NCI-H2107 treated with DMSO at 0.1 percent for 48 hours (cell line): ENCODE results near the gene OGFR.

Experiments used
- DNase-seq: peaks from one replicate; lab custom pipeline; 2025; ENCODE audit not compliant: unreplicated experiment; lab: John Stamatoyannopoulos, UW

OGFR gene

DNA sequence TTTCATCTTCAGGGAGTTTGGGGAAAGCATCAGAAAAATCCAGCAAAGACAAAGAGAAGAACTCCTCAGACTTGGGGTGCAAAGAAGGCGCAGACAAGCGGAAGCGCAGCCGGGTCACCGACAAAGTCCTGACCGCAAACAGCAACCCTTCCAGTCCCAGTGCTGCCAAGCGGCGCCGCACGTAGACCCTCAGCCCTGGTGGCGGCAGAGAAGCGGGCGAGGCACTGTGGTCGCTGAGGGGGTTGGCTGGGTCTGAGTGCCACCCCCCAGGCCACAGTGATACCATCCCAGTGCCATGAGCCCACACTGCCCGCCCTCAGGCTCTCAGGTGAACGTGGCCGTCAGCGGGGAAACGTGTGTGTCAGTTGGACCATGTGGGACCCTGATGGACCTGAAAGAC, 5.2 kb upstream of the OGFR start:
- DNase-seq, result no peak

DNA sequence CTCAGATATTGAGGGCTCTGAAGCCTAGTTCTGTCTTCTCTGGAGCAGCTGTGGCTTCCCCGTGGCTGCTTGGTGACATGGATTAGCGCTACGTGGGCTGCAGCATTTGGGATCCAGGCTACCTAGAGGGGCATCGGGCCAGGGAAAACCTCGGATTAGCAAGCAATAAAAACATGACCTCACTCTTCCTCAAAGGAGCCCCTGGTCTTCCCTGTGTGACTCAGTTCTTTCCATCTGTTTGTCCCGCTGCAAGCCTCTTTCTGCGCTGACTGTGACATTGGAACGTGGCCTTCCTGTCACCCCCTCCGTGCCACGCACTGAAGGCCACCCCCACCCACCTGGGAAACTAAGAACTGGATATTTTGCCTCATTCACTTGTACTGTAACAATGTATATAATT, 4.8 kb upstream of the OGFR start:
- DNase-seq, result no peak

DNA sequence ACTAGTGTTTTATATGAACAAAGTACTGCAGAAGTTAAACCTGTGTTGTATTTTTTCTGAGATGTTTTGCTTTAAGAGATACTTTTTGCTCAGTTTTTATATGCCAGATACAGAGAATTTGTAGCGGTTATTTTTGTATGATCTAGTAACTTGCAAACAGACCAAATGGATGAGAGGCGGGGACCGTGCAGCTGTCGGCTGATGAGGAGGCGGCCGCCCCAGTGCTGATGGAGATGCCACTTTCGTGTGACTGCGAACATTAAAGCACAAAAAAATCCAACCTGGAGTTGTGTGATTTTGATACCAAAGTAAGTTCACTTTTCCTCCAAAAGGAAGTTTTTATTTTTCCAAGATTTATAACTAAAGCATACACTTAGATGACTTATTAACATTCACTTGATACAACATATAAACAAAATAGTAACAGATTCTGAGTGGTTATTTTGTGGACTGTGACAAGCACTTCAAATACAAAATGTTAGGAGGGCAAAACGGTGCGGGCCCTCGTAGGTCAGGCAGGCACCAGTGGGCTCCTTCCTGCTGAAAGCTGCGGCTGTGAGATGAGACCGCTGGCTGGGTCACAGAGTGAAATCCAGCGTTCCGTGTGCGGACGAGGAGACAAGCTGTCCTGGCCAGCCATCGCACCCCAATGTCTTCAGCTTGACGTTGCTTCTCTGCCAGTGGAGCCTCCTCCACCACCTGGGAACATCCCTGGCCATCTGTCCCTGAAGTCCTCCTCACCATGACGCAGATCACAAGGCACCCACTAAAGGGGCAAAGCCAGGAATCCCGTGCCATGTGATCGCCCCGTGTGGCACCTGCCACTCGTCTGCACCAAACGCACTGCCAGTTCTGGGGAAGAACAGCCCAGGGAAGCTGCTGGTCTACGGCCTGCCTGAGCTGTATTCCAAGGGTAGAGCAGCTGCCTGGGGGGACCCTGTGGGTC, 4.0 kb upstream of the OGFR start:
- no peak for DNase-seq

DNA sequence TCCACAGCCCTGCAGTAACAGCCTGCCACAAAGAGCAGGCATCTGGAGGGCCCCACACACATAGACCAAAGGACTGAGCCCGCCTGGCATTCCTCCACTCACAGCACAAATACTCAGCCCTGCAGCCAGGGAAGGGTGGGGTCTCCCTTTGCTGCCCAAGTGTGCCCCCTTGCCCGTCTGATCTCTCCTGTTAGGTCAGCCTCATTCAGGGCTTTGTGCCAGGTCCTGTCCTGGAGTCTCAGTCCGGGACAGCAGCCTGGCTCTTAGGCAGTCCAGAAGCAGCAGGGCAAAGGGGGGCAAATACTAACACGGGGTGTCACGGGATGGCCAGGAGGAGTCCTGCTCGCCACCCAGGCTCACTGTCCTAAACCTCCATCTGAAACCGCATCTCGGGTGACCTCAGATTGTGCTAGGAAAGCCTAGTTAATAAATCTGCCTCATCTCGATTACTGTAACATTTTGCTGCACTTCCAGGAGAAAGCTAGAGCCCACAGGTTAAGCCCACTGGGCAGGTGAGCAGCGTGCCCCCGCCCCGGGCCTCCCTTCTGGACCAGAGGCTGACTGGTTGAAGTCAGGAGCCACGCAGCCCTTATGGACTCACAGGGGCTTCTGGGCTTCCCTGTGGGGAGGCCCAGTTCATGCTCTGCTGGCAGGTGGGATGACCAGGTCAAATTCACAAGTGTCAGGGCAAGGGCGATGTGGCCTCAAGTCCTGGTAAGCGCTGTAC, 3.2 kb upstream of the OGFR start:
- DNase-seq, result no peak

DNA sequence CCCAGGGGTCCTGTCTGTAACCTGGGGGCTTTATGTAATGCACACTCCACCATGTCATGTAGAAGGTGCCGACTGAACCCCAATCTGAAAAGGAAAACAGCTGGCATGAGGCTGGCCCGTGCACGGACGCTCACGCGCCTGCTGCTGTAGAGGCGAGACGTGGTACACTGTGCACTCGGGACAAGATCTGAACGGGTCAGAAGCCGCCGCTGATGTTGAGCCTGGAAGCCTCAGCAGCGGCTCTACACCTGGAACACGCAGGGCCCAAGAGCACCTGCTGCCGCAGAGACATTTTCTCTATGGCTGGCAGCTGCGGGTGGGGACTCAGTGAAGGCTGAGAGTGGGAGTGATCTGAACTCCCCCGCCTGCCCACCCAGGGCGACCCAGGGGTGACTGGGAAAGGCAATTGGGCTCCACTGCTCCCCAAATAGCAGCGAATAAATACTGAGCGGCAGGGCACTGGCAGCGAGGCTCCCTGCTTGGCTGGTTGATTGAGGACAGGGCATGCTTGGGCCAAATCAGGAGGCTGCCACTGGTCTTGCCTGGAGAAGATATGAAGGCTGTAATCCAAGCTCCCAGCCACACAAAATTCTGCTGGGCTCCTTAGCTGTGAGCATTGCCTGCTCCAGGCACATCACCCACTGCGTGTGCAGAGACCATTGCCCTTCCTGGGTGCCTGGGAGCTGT, 2.5 kb upstream of the OGFR start:
- no peak for DNase-seq

GRCh38 chr20:62804021-62804626, 511 bp upstream of the OGFR start:
- DNase-seq, result no peak

GRCh38 chr20:62805155-62805710, 598 bp downstream of the OGFR start:
- no peak for DNase-seq

- no peak for DNase-seq
These were observed 1.2 kb downstream of the OGFR start for GRCh38 chr20:62805711-62806382.

DNA sequence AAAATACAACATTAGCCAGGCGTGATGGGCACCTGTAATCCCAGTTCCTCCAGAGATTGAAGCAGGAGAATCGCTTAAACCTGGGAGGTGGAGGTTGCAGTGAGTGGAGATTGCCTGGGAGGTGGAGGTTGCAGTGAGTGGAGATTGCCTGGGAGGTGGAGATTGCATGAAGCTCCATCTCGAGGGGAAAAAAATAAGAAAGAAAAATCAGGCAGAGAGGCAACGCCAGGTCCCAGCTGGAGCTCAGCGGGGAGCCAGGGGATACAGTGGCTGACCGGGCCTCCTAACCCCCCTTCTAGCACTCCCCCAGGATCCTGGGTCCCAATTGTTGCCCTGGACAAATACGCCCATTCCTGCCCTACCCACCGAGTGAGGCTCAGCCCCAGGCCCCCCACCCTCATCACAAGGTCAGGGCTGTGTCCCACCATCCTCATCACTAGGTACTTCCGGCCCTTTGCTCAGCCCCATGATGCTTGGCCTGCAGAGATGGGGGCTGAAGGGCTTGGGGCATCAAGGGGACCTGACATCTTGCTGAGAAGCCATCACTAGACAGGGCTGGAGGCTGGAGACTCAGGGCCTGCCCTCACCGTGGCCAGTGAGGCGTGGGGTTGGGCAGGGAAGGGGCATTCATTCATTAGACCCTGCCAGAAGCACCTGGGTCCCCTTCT, 1.9 kb downstream of the OGFR start:
- DNase-seq, result no peak

GRCh38 chr20:62807444-62808210, 3.0 kb downstream of the OGFR start:
- no peak for DNase-seq

DNA sequence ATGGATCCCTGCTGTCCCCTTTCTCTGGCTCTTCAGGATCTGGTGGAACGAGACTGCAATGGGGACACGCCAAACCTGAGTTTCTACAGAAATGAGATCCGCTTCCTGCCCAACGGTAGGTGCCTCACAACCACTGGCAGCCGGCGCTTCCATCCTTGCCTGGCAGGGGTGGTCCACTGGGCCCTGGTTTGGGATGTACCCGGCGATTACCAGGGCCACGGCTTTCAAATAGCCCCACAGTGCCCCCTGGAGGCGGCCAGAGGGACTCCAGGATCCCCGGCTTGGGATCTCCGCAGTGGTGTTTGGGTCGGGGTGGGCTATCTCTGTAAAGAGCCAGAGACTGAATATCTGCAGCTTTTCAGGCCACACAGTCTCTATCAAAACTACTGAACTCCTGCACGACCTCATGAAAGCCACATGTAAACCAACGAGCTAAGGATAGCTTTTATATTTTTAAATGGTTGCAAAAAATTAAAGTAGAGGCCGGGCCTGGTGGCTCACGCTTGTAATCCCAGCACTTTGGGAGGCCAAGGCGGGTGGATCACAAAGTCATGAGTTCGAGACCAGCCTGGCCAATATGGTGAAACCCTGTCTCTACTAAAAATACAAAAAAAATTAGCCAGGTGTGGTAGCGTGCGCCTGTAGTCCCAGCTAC, 3.7 kb downstream of the OGFR start:
- no peak for DNase-seq

DNA sequence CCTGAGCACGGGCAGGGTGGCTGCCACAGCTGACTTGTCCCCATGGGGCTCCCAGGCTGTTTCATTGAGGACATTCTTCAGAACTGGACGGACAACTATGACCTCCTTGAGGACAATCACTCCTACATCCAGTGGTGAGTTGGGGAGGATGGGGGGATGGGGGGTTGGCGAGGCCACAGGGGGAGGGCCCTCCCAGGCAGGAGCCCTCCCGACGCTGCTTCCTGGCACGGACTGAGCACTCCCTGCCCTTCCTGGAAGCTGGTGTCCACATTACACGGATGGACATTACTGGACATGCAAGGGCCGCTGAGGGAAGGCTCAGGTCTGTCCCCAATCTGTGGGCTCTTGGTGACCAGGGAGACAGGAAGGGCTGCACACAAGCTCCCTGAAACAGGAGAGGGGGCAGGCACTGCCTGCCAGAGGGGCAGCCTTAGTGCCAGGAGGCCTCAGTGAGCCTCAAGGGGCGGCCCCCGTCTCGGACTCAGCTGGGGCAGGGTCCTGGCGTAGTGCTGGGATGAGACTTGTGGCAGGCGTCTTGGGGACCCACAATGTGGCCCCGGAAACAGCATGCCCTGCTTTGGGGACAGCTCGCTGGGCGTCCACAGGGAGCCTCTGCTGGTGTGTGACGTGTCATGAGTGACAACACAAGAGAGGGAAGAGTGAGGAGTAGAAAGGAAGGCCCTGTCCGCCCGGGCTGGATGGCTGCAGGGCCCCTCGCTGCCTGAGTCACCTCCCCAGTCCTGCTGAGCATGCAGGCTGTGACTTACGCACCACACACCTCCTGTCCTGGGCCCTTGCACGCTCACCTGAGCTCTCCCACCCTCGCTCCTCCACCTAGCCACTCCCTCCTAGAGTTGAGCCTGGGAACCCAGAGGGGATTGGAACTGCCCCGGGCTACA, 5.1 kb downstream of the OGFR start:
- no peak for DNase-seq

DNA sequence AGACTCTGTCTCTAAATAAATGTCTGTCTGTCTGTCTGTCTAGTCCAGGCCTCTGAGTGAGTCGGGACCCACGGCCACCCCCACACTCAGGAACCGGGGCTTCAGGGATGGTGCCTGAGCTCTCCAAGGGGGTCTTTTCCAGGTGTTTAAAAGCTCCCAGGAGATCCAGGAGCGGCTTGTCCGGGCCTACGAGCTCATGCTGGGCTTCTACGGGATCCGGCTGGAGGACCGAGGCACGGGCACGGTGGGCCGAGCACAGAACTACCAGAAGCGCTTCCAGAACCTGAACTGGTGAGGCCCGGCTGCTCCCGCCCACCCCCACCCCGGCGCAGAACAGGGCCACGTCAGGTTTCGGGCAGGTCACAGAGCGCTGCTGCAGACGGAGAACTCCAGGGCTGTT, 6.7 kb downstream of the OGFR start:
- DNase-seq, result no peak

DNA sequence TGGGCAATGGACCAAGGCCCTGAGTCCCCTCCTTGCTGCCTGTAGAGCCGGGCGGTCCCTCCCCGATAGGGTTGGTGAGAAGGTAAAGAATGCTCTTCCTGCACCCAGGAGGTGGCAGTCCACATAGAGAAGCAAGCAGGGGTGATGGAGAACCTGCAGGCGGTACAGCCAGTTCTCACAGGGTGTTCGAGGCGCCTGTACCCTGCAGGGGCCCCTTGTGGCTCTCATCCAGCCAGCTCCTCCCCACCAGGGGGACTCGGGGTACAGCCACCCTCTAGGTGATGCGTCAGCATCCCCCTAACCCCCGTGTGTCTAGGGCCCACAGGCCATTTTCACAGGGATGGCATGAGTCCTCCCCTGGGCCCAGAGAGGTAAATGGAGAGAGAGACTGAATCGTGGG, 7.1 kb downstream of the OGFR start:
- DNase-seq, result no peak

DNA sequence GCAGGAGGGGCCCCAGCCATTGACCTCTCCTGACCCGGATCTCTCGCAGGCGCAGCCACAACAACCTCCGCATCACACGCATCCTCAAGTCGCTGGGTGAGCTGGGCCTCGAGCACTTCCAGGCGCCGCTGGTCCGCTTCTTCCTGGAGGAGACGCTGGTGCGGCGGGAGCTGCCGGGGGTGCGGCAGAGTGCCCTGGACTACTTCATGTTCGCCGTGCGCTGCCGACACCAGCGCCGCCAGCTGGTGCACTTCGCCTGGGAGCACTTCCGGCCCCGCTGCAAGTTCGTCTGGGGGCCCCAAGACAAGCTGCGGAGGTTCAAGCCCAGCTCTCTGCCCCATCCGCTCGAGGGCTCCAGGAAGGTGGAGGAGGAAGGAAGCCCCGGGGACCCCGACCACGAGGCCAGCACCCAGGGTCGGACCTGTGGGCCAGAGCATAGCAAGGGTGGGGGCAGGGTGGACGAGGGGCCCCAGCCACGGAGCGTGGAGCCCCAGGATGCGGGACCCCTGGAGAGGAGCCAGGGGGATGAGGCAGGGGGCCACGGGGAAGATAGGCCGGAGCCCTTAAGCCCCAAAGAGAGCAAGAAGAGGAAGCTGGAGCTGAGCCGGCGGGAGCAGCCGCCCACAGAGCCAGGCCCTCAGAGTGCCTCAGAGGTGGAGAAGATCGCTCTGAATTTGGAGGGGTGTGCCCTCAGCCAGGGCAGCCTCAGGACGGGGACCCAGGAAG, 7.7 kb downstream of the OGFR start:
- no peak for DNase-seq

- no peak for DNase-seq
These were observed 8.2 kb downstream of the OGFR start for GRCh38 chr20:62812907-62813200.

GRCh38 chr20:62813588-62813987, 9.0 kb downstream of the OGFR start:
- DNase-seq, result no peak
